ENCODE results near the gene PSMB7.
"Not testable (repeated sequence)": the region's sequence is repeated elsewhere in the genome, so short reads cannot be mapped to it uniquely, and the experiment has no call there.

PSMB7 gene

DNA sequence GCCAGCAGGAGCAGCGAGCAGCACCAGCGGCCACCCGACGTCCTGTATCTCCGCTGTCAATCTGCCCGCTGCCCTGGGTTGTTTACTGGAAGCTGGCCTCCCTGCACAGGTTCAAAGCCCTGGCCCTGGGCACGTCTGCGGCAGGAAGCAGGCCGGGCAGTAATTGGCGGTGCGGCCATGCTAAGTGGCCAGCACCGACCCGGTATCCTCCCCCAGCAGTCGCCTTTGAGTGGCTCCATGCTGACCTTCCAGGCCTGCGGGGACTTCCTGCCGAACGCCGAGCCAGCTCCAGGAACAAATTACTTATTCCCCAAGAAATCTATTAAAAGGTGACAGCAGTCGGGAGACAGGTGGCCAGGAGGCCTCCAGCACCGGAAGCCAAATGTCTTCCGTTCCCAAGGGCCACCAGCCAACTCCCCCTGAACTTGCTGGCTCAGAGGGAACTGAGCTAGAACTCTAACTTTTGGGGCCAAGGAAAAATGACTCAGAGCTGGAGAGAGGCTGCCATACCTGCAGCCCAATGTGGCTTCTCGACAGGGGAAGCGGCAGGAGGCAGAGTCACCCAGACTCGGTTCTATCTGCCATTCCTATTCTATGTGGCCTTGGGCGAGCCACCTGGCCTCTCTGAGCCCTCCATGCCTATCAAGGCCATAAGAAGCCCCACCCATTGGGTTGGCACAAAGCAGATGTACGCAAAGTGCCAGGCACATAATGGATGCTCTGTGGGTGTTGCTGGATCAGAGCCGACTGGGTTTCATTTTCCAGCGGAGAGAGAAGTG, 13.7 kb upstream of the PSMB7 start:
- H3K9me2 ChIP-seq (replicated peaks; ENCODE audit: control insufficient read depth, low read length): no peaks in the 10 kb centered on the region
- H3K27ac ChIP-seq (ENCODE audit: low read depth, low read length): no peak overlapping the region
- no peaks in the 10 kb centered on the region for H3F3A ChIP-seq (ENCODE audit: control insufficient read depth, insufficient read depth)
- H3K4me2 ChIP-seq (ENCODE audit: low read length): no peak overlapping the region
- H3K4me1 ChIP-seq (ENCODE audit: control insufficient read depth, low read length): no peaks in the 10 kb centered on the region
- H3K9me3 ChIP-seq (ENCODE audit: control insufficient read depth, insufficient read depth, low read length): no peaks in the 10 kb centered on the region
- H3K4me3 ChIP-seq (ENCODE audit: low read length): no peak overlapping the region
- no peaks in the 10 kb centered on the region for H3K79me2 ChIP-seq (ENCODE audit: control insufficient read depth, low read length)
- H3K27me3 ChIP-seq (ENCODE audit: control insufficient read depth, low read length): no peaks in the 10 kb centered on the region
- H3K36me3 ChIP-seq (ENCODE audit: control insufficient read depth, low read length): no peaks in the 10 kb centered on the region
- TF ChIP-seq, protein P1, sequence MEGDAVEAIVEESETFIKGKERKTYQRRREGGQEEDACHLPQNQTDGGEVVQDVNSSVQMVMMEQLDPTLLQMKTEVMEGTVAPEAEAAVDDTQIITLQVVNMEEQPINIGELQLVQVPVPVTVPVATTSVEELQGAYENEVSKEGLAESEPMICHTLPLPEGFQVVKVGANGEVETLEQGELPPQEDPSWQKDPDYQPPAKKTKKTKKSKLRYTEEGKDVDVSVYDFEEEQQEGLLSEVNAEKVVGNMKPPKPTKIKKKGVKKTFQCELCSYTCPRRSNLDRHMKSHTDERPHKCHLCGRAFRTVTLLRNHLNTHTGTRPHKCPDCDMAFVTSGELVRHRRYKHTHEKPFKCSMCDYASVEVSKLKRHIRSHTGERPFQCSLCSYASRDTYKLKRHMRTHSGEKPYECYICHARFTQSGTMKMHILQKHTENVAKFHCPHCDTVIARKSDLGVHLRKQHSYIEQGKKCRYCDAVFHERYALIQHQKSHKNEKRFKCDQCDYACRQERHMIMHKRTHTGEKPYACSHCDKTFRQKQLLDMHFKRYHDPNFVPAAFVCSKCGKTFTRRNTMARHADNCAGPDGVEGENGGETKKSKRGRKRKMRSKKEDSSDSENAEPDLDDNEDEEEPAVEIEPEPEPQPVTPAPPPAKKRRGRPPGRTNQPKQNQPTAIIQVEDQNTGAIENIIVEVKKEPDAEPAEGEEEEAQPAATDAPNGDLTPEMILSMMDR (IDR thresholded peaks at IDR 0.05; ENCODE audit: low read depth, low read length, poor library complexity, severe bottlenecking): no peak
- TF ChIP-seq EZH2phosphoT487 (IDR thresholded peaks at IDR 0.05; ENCODE audit: borderline replicate concordance, low read length): no peak
- H4K20me1 ChIP-seq (ENCODE audit: control insufficient read depth, insufficient read depth, low read depth, low read length): no peaks in the 10 kb centered on the region

DNA sequence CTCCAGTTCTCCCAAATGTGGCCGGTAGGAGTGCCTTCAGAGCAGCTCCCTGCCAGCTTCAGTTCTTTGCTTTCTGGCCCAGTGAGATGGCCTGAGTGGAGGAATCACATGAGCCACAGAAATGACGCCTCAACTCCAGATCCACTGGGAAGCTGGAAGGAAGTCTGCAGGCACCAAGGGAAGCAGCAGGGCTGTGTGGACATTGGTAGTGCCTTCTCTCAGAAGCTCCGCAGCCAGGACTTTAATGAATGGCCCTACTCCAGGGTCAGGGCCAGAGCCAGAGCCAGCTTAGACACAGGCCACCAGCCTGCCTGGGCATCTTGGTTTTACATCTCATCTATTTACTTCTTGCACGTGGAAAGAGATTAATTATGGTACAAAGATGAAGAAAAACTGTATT, 12.0 kb upstream of the PSMB7 start:
- Histone ChIP-seq H3K27ac (ENCODE audit: low read depth, low read length) (no peak overlapping the region), H3K4me1 (ENCODE audit: control insufficient read depth, low read length) (no peaks in the 10 kb centered on the region), H4K20me1 (ENCODE audit: control insufficient read depth, insufficient read depth, low read depth, low read length) (no peaks in the 10 kb centered on the region), H3K9me3 (ENCODE audit: control insufficient read depth, insufficient read depth, low read length) (no peaks in the 10 kb centered on the region), H3K4me3 (ENCODE audit: low read length) (no peak overlapping the region), H3K36me3 (ENCODE audit: control insufficient read depth, low read length) (no peaks in the 10 kb centered on the region), H3K27me3 (ENCODE audit: control insufficient read depth, low read length) (0 out of 2 replicates have a peak, but pooled peaks cover 3% of the 10 kb centered on the region), H3K4me2 (ENCODE audit: low read length) (no peak overlapping the region), H3K79me2 (ENCODE audit: control insufficient read depth, low read length) (no peaks in the 10 kb centered on the region), H3K9me2 (replicated peaks; ENCODE audit: control insufficient read depth, low read length) (no peaks in the 10 kb centered on the region), H3F3A (ENCODE audit: control insufficient read depth, insufficient read depth) (no peaks in the 10 kb centered on the region)
- TF ChIP-seq, protein P1 (IDR thresholded peaks at IDR 0.05; ENCODE audit: low read depth, low read length, poor library complexity, severe bottlenecking): no peak
- TF ChIP-seq EZH2phosphoT487 (IDR thresholded peaks at IDR 0.05; ENCODE audit: borderline replicate concordance, low read length): no peak

DNA sequence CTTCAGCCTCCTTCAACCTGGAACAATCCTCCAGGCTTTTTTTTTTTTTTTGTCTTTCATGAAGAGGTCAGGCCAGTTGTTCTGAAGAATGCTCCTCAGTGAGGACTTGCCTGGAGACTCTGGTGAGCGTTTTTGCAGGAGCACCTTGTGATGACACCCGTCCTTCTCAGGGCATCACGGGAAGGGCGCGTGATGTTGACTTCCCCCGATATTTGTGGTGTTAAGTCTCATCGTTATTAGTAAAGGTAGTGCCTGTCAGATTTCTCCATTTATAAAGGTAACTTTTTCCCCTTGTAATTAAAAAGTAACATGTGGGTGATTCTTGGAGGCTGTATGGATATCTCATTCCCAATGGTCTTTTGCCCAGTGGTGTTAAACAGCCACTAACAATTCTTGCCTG, 11.1 kb upstream of the PSMB7 start:
- Histone ChIP-seq H3K4me3 (ENCODE audit: low read length) (no peak overlapping the region), H3K4me2 (ENCODE audit: low read length) (no peak overlapping the region), H3K27ac (ENCODE audit: low read depth, low read length) (no peak overlapping the region), H3K9me2 (replicated peaks; ENCODE audit: control insufficient read depth, low read length) (no peaks in the 10 kb centered on the region), H3K4me1 (ENCODE audit: control insufficient read depth, low read length) (no peaks in the 10 kb centered on the region), H3K27me3 (ENCODE audit: control insufficient read depth, low read length) (0 out of 2 replicates have a peak, but pooled peaks cover 3% of the 10 kb centered on the region), H3K9me3 (ENCODE audit: control insufficient read depth, insufficient read depth, low read length) (no peaks in the 10 kb centered on the region), H3K36me3 (ENCODE audit: control insufficient read depth, low read length) (no peaks in the 10 kb centered on the region), H4K20me1 (ENCODE audit: control insufficient read depth, insufficient read depth, low read depth, low read length) (no peaks in the 10 kb centered on the region), H3K79me2 (ENCODE audit: control insufficient read depth, low read length) (no peaks in the 10 kb centered on the region), H3F3A (ENCODE audit: control insufficient read depth, insufficient read depth) (no peaks in the 10 kb centered on the region)
- TF ChIP-seq, protein P1 (IDR thresholded peaks at IDR 0.05; ENCODE audit: low read depth, low read length, poor library complexity, severe bottlenecking): no peak
- TF ChIP-seq EZH2phosphoT487 (IDR thresholded peaks at IDR 0.05; ENCODE audit: borderline replicate concordance, low read length): no peak

DNA sequence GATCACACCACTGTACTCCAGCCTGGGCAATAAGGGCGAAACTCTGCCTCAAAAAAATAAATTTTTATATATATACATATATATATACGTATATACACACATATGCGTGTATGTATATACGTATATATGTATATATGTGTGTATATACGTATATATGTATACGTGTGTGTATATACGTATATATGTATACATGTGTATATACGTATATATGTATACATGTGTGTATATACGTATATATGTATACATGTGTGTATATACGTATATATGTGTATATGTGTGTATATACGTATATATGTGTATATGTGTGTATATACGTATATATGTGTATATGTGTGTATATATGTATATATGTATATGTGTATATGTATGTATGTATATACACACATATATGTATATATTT, 10.5 kb upstream of the PSMB7 start:
- H3K9me3 ChIP-seq (ENCODE audit: control insufficient read depth, insufficient read depth, low read length); H3K27ac ChIP-seq (ENCODE audit: low read depth, low read length); H3K36me3 ChIP-seq (ENCODE audit: control insufficient read depth, low read length); H3K4me3 ChIP-seq (ENCODE audit: low read length); H3K4me2 ChIP-seq (ENCODE audit: low read length); H3K79me2 ChIP-seq (ENCODE audit: control insufficient read depth, low read length); H3K9me2 ChIP-seq (replicated peaks; ENCODE audit: control insufficient read depth, low read length); H3F3A ChIP-seq (ENCODE audit: control insufficient read depth, insufficient read depth); H4K20me1 ChIP-seq (ENCODE audit: control insufficient read depth, insufficient read depth, low read depth, low read length); H3K4me1 ChIP-seq (ENCODE audit: control insufficient read depth, low read length); H3K27me3 ChIP-seq (ENCODE audit: control insufficient read depth, low read length): not testable (repeated sequence)

Measured in DOHH2 (cell line).